B cell (primary cell): Measurements from ENCODE around the gene FBN1. TPM values are rescaled to one million over a fixed set of nuclear protein-coding genes. Genes with fewer than 3 reads are reported as not detected.

ENCODE experiments used
- ATAC-seq: fragments of 200-7000 bp; cut with Tn5 transposase; one replicate; pipeline ENCODE4 v1.10.0; 2021; ENCODE audit warnings: low read depth, mild to moderate bottlenecking, moderate number of reproducible peaks, moderate library complexity
- CTCF ChIA-PET: fragments of 350-600 bp; sonication (Branson Sonifier 250); formaldehyde crosslinking; loops from one replicate; lab custom pipeline; 2021; ENCODE audit warnings: antibody characterized with exemption, inconsistent platforms; lab: Charles Lee
- POLR2A ChIA-PET: fragments of 350-600 bp; sonication (Branson Sonifier 250); formaldehyde crosslinking; loops from one replicate; lab custom pipeline; 2021; ENCODE audit warnings: antibody characterized with exemption; lab: Charles Lee
- DNase-seq: peaks from one replicate; pipeline ENCODE4 v3.0.0; 2013
- H2AFZ ChIP-seq: 2 replicates; pipeline ENCODE4 v1.6.1; 2012; ENCODE audit warnings: mild to moderate bottlenecking, low read depth, low read length; ENCODE audit not compliant: insufficient read depth, poor library complexity, severe bottlenecking
- H3K27ac ChIP-seq, 2 donors: 1 replicate in 1 of 2; 2 replicates in 1 of 2; pipeline ENCODE4 v1.5.1; 2012 to 2013; ENCODE audit warnings: low read length in 2 of 2, mild to moderate bottlenecking in 2 of 2, moderate library complexity in 1 of 2
- H3K27me3 ChIP-seq, 4 experiments: fragments of 200-600 bp in 1 of 4; sonication (generic) in 1 of 4; replicated peaks in 1 of 4; 1 replicate in 2 of 4; 2 replicates in 2 of 4; pipeline versions ENCODE4 v1.6.1 to v1.7.0; 2013 to 2016; ENCODE audit warnings: low read length in 3 of 4, mild to moderate bottlenecking in 2 of 4, mixed read lengths in 1 of 4, moderate library complexity in 1 of 4; ENCODE audit not compliant: insufficient read depth in 4 of 4, control insufficient read depth in 3 of 4; ENCODE audit errors: control extremely low read depth in 1 of 4
- H3K36me3 ChIP-seq, 2 experiments: replicated peaks in 1 of 2; 1 replicate in 1 of 2; 2 replicates in 1 of 2; pipeline versions ENCODE4 v1.6.1 to v1.7.1; 2013; ENCODE audit warnings: low read length in 1 of 2; ENCODE audit not compliant: insufficient read depth in 2 of 2, control insufficient read depth in 1 of 2; ENCODE audit errors: control extremely low read depth in 1 of 2, extremely low read depth in 1 of 2
- H3K4me1 ChIP-seq, 2 donors: fragments of 200-600 bp in 1 of 2; sonication (generic) in 1 of 2; 1 replicate in 1 of 2; 2 replicates in 1 of 2; pipeline versions ENCODE4 v1.5.1 to v1.6.1; 2013 to 2017; ENCODE audit warnings: low read length in 2 of 2; ENCODE audit not compliant: control insufficient read depth in 2 of 2, insufficient read depth in 2 of 2
- H3K4me2 ChIP-seq: replicated peaks from 2 replicates; pipeline ENCODE3; 2012; ENCODE audit warnings: mild to moderate bottlenecking, low read depth, low read length; ENCODE audit not compliant: poor library complexity, severe bottlenecking
- H3K4me3 ChIP-seq, 5 experiments: fragments of 200-600 bp in 1 of 5; sonication (generic) in 1 of 5; 1 replicate in 3 of 5; 2 replicates in 2 of 5; pipeline versions ENCODE4 v1.5.1 to v1.7.0; 2011 to 2016; ENCODE audit warnings: low read length in 4 of 5, mild to moderate bottlenecking in 4 of 5, low read depth in 2 of 5, control low read depth in 1 of 5, moderate library complexity in 1 of 5; ENCODE audit not compliant: insufficient read depth in 1 of 5; ENCODE audit errors: control extremely low read depth in 1 of 5, extremely low read depth in 1 of 5
- H3K79me2 ChIP-seq: fragments of 200-600 bp; sonication (generic); one replicate; pipeline ENCODE4 v1.6.0; 2016; ENCODE audit warnings: low read length; ENCODE audit not compliant: control insufficient read depth, insufficient read depth
- H3K9ac ChIP-seq: fragments of 200-600 bp; sonication (generic); 2 replicates; pipeline ENCODE4 v1.6.1; 2017; ENCODE audit warnings: mild to moderate bottlenecking, low read length, moderate library complexity
- H3K9me3 ChIP-seq, 3 donors: one replicate each; pipeline versions ENCODE4 v1.6.1 to v1.7.1; 2013; ENCODE audit warnings: low read length in 2 of 3; ENCODE audit not compliant: control insufficient read depth in 2 of 3, insufficient read depth in 1 of 3; ENCODE audit errors: control extremely low read depth in 1 of 3
- H4K20me1 ChIP-seq: 2 replicates; pipeline ENCODE4 v1.6.0; 2012; ENCODE audit warnings: mild to moderate bottlenecking, low read length; ENCODE audit not compliant: insufficient read depth, control insufficient read depth, poor library complexity, severe bottlenecking
- H3K27ac Mint-ChIP-seq: one replicate; pipeline ENCODE4 v1.8.0; 2021; ENCODE audit warnings: mixed read lengths
- H3K27me3 Mint-ChIP-seq: one replicate; pipeline ENCODE4 v1.8.0; 2021; ENCODE audit warnings: mixed read lengths
- H3K4me1 Mint-ChIP-seq: one replicate; pipeline ENCODE4 v1.8.0; 2021; ENCODE audit warnings: mixed read lengths
- H3K4me3 Mint-ChIP-seq: one replicate; pipeline ENCODE4 v1.8.0; 2021; ENCODE audit warnings: mixed read lengths
- H3K9me3 Mint-ChIP-seq: one replicate; pipeline ENCODE4 v1.8.0; 2022; ENCODE audit warnings: mixed read lengths; ENCODE audit not compliant: insufficient read depth
- CTCF ChIP-seq: fragments of 200-600 bp; IDR thresholded peaks from one replicate; pipeline ENCODE4 v1.8.0; 2022; ENCODE audit warnings: antibody characterized with exemption, mild to moderate bottlenecking
- EZH2 ChIP-seq: IDR thresholded peaks from 2 replicates; pipeline ENCODE4 v1.6.1; 2012; ENCODE audit warnings: borderline replicate concordance, low read depth, mild to moderate bottlenecking, moderate library complexity, low read length; ENCODE audit not compliant: insufficient read depth, poor library complexity, severe bottlenecking
- WGBS: methylation state at CpG from one replicate; pipeline ENCODE4 v1.1.5; 2013; ENCODE audit warnings: missing lambda C conversion rate; ENCODE audit not compliant: insufficient coverage; 5-methylcytosine and 5-hydroxymethylcytosine counted together
- intact Hi-C: fragments of 100-400 bp; cut with micrococcal nuclease; formaldehyde crosslinking; loops from one replicate; pipeline ENCODE4 v1.10.0; 2022
- polyA plus RNA-seq: library from polyadenylated mRNA; depleted of rRNA; stranded (reverse); fragments of >200 nt; gene quantifications from 2 replicates; pipeline ENCODE4 v1.2.3, GENCODE V29; 2012
- total RNA-seq, 2 donors: library from RNA; stranded (reverse); fragments of 120-200 nt in 1 of 2; gene quantifications; 1 replicate in 1 of 2; 2 replicates in 1 of 2; pipeline versions ENCODE4 v1.2.3 to v1.2.4, GENCODE V29; 2013 to 2022

The FBN1 gene
- total and polyA plus RNA-seq, 2 donors (not counting 1 experiment from before 2014, with no cell fraction given) = 0.15 to 0.25 TPM

GRCh38 chr15:48617619-48618018 lies 27.9 kb downstream of the FBN1 start:
- Mint-ChIP-seq H3K4me1 (no peaks in the 10 kb centered on the region), H3K4me3 (no peak overlapping the region), H3K9me3 (no peaks in the 10 kb centered on the region), H3K27me3 (no peaks in the 10 kb centered on the region), H3K27ac (no peak overlapping the region)
- no peak for ATAC-seq
- Histone ChIP-seq H3K4me1 (no peaks in the 10 kb centered on the region), H3K79me2 (no peaks in the 10 kb centered on the region), H3K4me3 (no peak overlapping the region), H3K27me3 (no peaks in the 10 kb centered on the region), H3K9me3 (no peaks in the 10 kb centered on the region), H2AFZ (no peak overlapping the region), H3K9ac (no peak overlapping the region), H3K36me3 (no peaks in the 10 kb centered on the region), H3K27ac (no peak overlapping the region), H4K20me1 (no peaks in the 10 kb centered on the region), H3K4me2 (no peak overlapping the region)
- CTCF ChIA-PET = no interaction called here
- no peak for TF ChIP-seq EZH2
- TF ChIP-seq CTCF = no peak
- POLR2A ChIA-PET = no interaction called here
- intact Hi-C loops = no loop called here
- no peak for DNase-seq
- WGBS = 68% methylated on average over 2 of the region's 2 CpGs

GRCh38 chr15:48616216-48616615 lies 29.3 kb downstream of the FBN1 start:
- no peaks in the 10 kb centered on the region for H3K4me1 ChIP-seq
- Mint-ChIP-seq H3K4me1 (no peaks in the 10 kb centered on the region), H3K4me3 (no peak overlapping the region), H3K9me3 (no peaks in the 10 kb centered on the region), H3K27ac (no peak overlapping the region), H3K27me3 (no peaks in the 10 kb centered on the region)
- no peak for ATAC-seq
- H3K4me3 ChIP-seq = no peak overlapping the region
- H4K20me1 ChIP-seq = no peaks in the 10 kb centered on the region
- H3K27me3 ChIP-seq = no peaks in the 10 kb centered on the region
- no peak overlapping the region for H3K27ac ChIP-seq
- intact Hi-C loops = no loop called here
- no peaks in the 10 kb centered on the region for H3K36me3 ChIP-seq
- CTCF ChIA-PET = no interaction called here
- WGBS = no CpG with 5 or more reads among the region's 2 CpGs
- no peaks in the 10 kb centered on the region for H3K9me3 ChIP-seq
- H3K79me2 ChIP-seq = no peaks in the 10 kb centered on the region
- POLR2A ChIA-PET = no interaction called here
- no peak overlapping the region for H2AFZ ChIP-seq
- no peak overlapping the region for H3K4me2 ChIP-seq
- no peak for DNase-seq
- no peak for TF ChIP-seq EZH2
- TF ChIP-seq CTCF = no peak
- no peak overlapping the region for H3K9ac ChIP-seq
